Left lobe of liver (tissue), 2 donors: ENCODE results near the gene AHSP. TPM values are rescaled to one million over a fixed set of nuclear protein-coding genes. Genes with fewer than 3 reads are reported as not detected.
"Not testable (repeated sequence)": the region's sequence is repeated elsewhere in the genome, so short reads cannot be mapped to it uniquely, and the experiment has no call there.

Source experiments
- ATAC-seq: fragments of 200-7000 bp; cut with Tn5 transposase; one replicate; pipeline ENCODE4 v1.9.1; 2020; ENCODE audit warnings: mild to moderate bottlenecking, moderate library complexity
- DNase-seq: peaks from one replicate; pipeline ENCODE4 v3.0.0-alpha.2; 2020; ENCODE audit warnings: low spot score
- total RNA-seq: library from RNA; stranded (reverse); gene quantifications from one replicate; pipeline ENCODE4 v1.2.1, GENCODE V29; 2021
- donor health status: DM: no; HTN: no; CAD: no; lungs with moderate emphysema.
- donor health status: DM: no; HTN: yes; CAD: no.

Gene AHSP
- total RNA-seq, 1 donor from 2014 or later: 0.83 TPM

DNA sequence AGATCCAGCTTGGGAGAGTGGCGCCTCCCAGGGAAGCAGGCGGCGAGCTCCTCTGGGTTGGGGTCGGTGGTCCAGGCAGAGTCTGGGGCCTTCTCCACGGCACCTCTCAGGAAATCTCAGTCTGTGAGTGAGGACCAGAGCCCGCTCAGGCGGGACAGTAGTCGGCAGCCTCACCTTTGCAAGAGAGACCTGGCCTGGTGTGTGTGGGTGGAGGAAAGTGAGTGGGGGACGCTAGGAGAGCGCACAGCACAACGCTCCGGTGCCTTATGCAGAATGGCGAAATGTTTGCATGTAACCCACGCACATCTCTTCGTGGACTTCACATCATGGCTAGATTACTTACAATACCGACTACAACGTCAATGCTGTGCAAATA lies 2.2 kb downstream of the AHSP start:
- DNase-seq: no peak
- no peak for ATAC-seq

DNA sequence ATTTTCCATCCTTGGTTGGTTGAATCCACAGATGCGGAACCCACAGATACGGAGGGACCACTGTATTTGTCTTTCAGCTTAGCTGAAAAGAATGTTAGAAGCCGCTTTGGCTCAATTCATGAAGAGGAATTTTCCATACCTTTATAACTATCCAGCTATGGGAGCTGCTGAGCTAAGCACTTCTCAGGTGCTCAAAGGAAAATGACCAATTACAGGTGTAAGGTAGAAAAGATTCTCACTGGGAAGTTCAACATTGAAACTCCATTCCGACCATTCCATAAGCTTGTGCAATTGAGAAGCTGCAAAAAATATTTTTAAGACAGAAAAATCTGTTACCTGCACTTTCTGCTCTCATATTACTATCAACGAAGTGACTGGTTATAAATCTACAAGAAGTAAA lies 2.7 kb downstream of the AHSP start:
- no peak for ATAC-seq
- no peak for DNase-seq

DNA sequence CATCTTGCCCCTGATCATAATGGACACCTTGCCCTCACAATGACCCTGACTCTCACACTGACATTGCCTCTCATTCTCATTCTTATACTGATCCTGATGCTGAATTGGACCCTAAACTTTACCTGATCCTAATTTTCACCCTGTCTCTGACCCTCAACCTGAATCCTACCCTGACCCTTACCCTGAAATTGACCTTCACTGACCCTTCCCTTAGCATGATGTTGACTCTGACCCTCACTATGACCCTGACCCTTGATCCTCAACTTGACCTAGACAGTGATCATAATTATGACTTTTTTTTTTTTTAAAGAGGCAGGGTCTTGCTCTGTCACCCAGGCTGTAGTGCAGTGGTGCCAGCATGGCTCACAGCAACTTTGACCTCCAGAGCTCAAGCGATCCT lies 3.4 kb downstream of the AHSP start:
- no peak for ATAC-seq

DNA sequence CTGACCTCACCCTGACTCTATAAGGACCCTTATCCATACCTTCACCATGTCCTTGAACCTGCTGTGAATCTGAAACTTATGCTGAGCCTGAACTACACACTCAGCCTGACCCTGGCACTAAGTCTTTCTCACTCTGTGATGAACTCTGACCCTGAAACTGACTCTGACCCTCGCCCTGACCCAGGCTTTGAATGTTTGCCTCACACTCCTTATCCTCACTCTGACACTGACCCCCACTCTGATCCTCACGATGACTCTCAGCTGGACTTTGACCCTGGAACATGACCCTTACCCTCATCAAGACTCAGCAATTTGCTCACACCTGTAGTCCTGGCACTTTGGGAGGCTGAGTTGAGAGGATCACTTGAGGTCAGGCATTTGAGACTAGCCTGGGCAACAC lies 4.4 kb downstream of the AHSP start:
- ATAC-seq: no peak
- no peak for DNase-seq

More for the DNA sequence above, 3.4 kb downstream of the AHSP start:
- no peak for DNase-seq

DNA sequence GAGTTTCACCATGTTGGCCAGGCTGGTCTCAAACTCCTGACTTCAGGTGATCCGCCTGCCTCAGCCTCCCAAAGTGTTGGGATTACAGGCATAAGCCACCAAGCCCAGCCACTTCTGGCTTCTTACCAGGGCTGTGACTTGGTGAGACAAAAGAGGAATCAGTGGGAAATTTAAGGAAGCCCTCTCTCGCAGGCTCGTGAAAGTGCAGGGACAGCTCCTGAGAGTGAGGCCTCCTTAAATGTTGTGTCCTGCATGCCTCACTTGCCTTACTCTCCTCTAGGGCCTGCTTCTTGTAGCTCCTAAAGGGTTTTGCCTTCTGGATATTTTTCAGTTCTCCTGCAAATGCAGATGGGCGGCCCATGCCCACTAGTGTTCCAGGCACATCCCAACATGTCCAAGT lies 5.2 kb downstream of the AHSP start:
- no peak for DNase-seq
- no peak for ATAC-seq

DNA sequence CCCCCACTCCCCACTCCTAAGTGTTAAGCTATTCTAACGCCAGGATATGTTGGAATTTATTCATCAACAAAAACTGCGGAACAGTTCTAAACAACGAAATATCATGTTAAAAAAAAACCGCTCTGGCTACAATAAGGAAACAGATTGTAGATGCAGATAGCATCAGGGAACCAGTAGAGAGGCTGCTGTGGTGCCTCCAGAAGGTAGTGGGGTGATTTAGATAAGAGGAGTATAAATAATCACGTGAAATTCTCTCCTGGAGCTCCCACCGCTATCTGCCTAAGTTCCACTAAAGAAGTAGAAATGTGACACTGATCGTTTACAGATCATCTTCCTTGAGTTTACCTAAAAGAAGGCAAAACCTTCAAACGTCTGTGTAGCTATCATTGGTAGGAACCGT lies 8.0 kb downstream of the AHSP start:
- DNase-seq (no peak), ATAC-seq (no peak)

DNA sequence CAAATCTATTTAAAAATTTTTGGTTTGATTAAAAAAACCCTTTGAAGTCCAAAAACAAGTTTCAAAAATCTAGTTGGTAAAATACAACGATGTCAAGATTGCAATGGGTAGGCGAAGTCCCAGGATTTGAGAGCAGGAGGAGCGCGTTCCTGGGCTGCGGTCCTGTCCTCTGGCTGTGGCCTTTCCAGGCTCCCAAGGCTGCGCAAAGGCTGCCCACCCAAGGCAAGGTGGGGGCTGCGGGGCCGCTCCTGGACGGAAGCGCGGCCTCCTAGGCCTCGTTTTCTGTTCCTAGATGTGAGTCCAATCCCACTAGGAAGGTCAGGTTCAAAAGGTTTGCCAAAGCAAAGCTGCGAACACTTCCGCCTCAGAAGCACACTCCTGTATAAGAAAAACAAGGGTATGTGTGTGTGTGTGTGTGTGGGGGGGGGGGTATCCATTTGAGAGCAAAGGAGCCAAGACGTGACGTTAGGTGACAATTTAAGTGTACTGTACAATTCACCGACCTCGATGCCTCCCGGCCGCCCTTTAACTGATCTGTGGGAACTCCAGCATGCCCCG lies 9.2 kb downstream of the AHSP start:
- ATAC-seq (no peak), DNase-seq (no peak)

DNA sequence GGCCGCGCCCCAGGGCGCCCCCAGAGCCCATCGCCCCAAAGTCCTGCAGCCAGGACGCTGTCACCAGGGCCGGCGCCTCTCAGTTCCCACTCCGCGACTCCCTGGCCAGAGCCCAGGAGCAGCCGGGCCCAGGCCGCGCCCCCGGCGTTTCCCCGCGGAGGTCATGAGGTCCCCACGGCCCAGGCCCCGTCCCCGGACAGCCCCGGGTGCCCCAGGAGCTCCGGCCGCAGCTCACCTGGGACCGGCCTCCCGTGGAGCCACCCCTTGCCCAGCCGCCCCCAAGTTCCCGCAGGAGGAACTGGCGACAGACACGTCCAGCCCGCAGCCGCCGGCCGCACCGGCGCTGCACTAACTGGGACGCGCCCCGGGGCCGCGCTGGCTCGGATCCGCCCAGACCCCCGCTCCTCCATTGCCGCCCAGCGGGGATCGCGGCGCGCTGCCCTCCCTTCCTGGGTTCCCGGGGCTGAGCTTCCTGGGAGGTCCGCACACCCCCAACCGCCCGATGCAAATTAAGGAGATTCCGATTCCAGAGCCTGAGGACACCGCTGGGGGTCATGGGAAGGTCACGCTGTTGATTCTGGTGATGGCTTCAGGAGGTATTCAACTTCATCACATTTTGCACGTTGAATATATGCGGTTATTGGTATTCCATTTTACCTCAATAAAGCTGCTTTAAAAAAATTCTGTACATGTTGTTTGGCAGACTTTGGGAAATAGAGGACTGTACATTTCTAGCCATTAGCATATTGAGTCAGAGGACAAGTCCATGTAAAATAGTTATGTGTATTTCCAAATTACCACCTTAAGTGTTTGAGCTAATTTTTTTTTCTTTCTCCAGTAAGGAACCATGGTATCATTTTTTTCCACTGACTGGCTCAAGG lies 9.9 kb downstream of the AHSP start:
- ATAC-seq (no peak), DNase-seq (no peak)

DNA sequence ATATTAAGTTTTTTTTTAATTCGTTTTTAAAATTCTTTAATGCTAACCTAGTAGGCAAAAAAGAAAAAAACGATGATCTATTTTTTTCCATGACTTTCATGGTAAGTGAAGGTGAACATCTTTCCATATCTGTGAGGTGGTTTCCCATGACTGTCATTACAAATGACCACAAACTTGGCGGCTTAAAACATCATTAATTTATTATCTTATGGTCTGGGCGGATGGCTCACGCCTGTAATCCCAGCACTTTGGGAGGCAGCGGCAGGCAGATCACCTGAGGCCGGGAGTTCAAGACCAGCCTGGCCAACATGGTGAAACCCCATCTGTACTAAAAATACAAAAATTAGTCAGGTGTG lies 10.5 kb downstream of the AHSP start:
- not testable (repeated sequence) for DNase-seq, ATAC-seq

DNA sequence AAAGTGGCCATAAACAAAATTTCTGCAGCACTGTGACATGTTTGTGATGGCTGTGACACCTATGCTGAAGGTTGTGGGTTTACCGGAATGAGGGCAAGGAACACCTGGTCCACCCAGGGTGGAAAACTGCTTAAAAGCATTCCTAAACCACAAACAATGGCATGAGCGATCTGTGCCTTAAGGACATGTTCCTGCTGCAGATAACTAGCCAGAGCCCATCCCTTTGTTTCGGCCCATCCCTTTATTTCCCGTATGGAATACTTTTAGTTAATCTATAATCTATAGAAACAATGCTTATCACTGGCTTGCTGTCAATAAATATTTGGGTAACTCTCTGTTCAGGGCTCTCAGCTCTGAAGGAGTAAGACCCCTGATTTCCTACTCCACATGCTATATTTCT lies 12.1 kb downstream of the AHSP start:
- DNase-seq, ATAC-seq: not testable (repeated sequence)

DNA sequence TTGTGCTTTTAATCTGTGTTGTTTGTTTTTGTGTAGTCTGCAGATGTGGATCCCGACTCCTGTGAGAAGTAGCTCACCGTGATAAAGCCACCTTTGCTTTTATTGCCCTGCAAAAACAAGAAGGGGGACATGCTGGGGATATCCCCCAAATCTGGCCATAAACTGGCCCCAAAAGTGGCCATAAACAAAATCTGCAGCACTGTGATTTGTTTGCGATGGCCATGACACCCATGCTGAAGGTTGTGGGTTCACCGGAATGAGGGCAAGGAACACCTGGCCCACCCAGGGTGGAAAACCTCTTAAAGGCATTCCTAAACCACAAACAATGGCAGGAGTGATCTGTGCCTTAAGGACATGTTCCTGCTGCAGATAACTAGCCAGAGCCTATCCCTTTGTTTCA lies 15.1 kb downstream of the AHSP start:
- ATAC-seq: no peak
- DNase-seq: no peak

DNA sequence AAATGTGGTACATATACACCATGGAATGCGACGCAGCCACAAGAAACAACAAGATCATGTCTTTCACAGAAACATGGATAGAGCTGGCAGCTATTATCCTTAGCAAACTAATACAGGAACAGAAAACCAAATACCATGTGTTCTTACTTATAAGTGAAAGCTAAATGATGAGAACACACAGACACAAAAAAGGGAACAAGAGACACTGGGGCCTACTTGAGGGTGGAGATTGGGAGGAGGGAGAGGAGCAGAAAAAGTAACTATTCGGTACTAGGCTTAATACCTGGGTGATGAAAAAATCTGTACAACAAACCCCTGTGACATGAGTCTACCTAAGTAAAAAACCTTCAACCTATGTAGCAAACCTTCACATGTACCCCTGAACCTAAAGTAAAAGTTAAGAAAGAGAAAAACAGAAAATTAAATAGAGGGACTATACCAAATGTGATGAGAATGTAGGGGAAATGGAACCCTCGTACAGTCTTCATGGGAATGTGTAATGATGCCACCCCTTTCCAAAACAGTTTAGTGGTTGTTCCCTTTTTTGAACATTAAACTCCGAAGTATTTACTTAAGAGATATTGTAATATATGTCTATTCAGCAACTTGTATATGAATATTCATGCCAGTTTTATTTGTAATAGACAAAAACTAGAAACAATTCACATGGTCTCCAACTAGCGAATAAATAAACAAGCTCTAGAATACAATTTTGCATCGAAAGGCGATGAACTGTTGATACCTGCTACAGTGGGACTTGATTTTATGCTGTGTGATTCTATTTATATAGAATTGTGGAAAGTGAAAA lies 33.9 kb downstream of the AHSP start:
- no peak for ATAC-seq

DNA sequence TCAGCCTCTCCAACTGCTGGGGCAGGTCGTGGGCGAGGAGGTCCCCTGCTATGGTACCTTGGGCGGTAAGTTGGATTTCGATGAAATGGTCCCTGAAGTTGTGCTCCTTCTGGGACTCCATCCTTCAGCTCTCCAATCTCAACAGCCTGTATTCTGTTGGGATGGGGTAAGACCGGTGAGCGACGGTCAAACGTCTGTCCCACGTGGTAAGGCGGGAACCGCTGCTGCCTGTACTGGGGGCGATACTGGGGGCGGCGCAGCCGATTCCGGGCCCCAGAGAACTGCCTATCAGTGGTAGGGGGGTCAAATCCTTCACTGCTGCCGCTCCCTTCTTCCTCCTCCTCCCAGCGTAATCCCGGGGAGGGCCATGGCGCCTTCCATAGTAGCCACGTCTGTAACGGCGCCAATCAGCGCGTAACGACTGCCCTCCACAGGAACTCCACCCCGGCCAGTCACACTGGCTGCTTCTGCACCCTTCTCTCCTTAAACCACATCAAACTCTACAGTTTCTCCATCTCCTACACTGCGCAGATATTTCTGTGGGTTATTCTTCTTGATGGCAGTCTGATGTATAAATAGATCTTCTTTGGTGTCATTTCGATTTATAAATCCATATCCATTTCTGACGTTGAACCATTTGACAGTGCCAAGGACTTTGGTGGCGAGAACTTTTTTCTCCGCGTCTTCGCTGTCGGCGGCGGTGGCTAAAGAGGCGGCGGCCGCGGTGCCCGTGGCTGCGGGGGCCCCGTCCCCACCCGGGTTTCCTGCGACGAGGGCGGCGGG lies 41.1 kb downstream of the AHSP start:
- no peak for DNase-seq
- ATAC-seq: no peak

More for the DNA sequence above, 33.9 kb downstream of the AHSP start:
- no peak for DNase-seq

DNA sequence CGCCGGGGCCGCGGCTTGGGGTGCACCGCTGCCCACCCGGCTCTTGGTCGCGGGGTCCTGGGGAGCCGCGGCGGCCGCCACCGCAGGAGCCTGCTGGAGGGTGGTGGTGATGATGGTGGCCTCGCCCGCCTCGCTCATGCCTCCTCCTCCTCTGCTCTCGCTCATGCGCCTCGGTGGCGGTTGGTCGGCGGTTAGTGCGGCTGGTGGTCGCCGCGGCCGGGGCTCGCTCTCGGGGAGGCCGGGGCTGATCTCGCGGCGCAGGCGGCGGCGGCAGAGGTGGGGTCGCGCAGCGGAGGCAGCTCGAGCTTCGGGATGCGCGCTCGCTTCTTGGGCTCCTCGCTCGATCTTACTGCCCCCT lies 41.6 kb downstream of the AHSP start:
- DNase-seq (no peak), ATAC-seq (no peak)

DNA sequence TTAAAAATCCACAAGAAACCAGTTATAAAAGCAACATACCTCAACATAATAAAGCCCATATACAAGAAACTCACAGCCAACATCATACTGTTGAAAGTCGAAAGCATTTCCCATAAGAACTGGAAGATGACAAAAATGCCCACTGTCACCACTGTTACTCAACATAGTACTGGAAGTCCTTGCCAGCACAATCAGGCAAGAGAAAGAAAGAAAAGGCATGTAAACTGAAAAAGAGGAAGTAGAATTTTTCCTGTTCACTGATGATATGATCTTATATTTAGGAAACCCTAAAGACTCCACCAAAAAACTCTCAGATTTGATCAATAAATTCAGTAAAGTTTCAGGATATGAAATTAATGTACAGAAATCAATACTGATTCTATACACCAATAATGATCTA lies 45.1 kb downstream of the AHSP start:
- no peak for ATAC-seq
- DNase-seq: no peak

DNA sequence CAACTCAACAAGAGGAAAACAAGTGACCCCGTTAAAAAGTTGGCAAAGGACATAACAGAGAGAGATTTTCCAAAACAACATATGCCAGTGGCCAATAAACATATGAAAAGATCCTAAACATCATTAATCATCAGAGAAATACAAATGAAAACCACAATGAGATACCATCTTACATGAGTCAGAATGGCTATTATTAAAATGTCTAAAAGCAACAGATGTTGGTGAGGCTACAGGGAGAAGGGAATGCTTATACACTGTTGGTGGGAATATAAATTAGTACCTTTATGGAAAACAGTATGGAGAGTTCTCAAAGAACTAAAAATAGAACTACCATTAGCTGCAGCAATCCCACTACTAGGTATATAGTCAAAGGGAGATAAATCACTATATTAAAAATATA lies 46.5 kb downstream of the AHSP start:
- DNase-seq: not testable (repeated sequence)

DNA sequence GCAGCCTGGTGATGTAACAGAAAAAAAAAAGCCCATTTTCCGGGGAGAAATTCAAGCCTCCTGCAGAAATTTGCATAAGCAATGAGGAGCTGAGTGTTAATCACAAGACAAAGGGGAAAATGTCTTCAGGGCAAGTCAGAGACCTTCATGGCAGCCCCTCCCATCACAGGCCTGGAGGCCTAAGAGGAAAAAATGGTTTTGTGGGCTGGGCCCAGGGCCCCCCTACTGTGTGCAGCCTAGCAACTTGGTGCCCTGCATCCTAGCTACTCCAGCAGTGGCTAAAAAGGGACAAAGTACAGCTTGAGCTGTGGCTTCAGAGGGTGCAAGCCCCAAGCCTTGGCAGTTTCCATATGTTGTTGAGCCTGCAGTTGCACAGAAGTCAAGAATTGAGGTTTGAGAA lies 49.7 kb downstream of the AHSP start:
- no peak for DNase-seq
- no peak for ATAC-seq

More for the DNA sequence above, 46.5 kb downstream of the AHSP start:
- not testable (repeated sequence) for ATAC-seq
